ENCODE results near the gene SLC10A7. TPM values are rescaled to one million over a fixed set of nuclear protein-coding genes. Genes with fewer than 3 reads are reported as not detected.

SLC10A7 gene
- total RNA-seq, 4 donors from 2014 or later: 10.1 to 24.5 (median 11.7) TPM

DNA sequence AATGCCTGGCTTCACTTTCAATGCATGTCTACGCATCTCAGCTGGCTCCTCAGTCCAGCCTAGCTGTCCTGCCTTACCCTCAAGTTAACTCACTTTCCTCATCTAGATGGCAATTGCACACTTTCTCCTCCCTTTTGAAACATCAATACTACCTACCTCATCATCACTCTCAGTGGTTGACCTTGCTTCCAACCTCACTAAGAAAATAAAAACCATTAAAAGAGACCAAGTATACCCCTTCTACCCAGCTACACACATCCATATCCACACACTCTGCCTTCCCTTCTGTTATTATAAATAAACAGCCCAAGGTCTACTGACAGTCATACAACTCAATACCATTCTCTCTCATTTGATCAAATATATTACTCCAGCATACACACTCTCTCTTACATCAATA is 21.5 kb downstream of the SLC10A7 start:
- Histone ChIP-seq H3K9me3 (no peaks in the 10 kb centered on the region), H3K4me3 (no peak overlapping the region), H3K4me1 (peaks cover 9% of the 10 kb centered on the region), H3K27me3 (no peaks in the 10 kb centered on the region), H3K27ac (no peak overlapping the region), H3K36me3 (peaks cover 25% of the 10 kb centered on the region)
- 93% methylated on average over 1 of the region's 1 CpG for WGBS
- TF ChIP-seq, protein P1, sequence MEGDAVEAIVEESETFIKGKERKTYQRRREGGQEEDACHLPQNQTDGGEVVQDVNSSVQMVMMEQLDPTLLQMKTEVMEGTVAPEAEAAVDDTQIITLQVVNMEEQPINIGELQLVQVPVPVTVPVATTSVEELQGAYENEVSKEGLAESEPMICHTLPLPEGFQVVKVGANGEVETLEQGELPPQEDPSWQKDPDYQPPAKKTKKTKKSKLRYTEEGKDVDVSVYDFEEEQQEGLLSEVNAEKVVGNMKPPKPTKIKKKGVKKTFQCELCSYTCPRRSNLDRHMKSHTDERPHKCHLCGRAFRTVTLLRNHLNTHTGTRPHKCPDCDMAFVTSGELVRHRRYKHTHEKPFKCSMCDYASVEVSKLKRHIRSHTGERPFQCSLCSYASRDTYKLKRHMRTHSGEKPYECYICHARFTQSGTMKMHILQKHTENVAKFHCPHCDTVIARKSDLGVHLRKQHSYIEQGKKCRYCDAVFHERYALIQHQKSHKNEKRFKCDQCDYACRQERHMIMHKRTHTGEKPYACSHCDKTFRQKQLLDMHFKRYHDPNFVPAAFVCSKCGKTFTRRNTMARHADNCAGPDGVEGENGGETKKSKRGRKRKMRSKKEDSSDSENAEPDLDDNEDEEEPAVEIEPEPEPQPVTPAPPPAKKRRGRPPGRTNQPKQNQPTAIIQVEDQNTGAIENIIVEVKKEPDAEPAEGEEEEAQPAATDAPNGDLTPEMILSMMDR (IDR thresholded peaks at IDR 0.05): no peak
- no peak for TF ChIP-seq EP300 (IDR thresholded peaks at IDR 0.05)
- TF ChIP-seq POLR2A (IDR thresholded peaks at IDR 0.05): no peak
- TF ChIP-seq POLR2AphosphoS5 (IDR thresholded peaks at IDR 0.05): no peak
- no peak for DNase-seq (ENCODE audit: low spot score in 2 of 2)

GRCh38 chr4:146498291-146498690 is 23.4 kb downstream of the SLC10A7 start:
- no peaks in the 10 kb centered on the region for H3K9me3 ChIP-seq
- TF ChIP-seq EP300 (IDR thresholded peaks at IDR 0.05) (no peak), POLR2A (IDR thresholded peaks at IDR 0.05) (no peak), POLR2AphosphoS5 (IDR thresholded peaks at IDR 0.05) (no peak)
- TF ChIP-seq, protein P1 (IDR thresholded peaks at IDR 0.05): no peak
- H3K36me3 ChIP-seq: peaks cover 19% of the 10 kb centered on the region
- no peak for DNase-seq (ENCODE audit: low spot score in 2 of 2)
- peaks cover 10% of the 10 kb centered on the region for H3K4me1 ChIP-seq
- 98% methylated on average over 4 of the region's 4 CpGs for WGBS
- H3K27ac ChIP-seq: no peak overlapping the region
- H3K4me3 ChIP-seq: no peak overlapping the region
- no peaks in the 10 kb centered on the region for H3K27me3 ChIP-seq

DNA sequence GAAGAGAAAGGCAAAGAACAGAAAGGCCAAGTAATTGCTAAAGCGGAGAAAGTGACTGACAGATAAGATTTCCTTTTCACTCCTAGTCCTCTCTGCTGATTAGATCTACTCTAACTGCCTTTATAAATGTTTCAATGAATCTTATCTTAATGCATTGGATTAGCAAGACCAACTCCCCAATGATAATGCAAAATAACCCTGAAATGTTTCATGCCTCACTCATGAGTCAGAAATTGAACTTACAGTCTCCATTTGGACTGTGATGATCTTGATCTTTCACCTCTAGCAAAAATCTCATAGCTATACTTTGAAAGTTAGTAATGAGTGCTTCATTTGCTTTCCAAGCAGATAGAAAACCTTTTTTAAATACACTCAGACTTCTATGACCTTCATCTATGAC is 26.5 kb downstream of the SLC10A7 start:
- 77% methylated on average over 1 of the region's 1 CpG for WGBS
- H3K27ac ChIP-seq: no peak overlapping the region
- TF ChIP-seq EP300 (IDR thresholded peaks at IDR 0.05): no peak
- no peak for TF ChIP-seq POLR2AphosphoS5 (IDR thresholded peaks at IDR 0.05)
- no peak for TF ChIP-seq POLR2A (IDR thresholded peaks at IDR 0.05)
- TF ChIP-seq, protein P1 (IDR thresholded peaks at IDR 0.05): no peak
- no peaks in the 10 kb centered on the region for H3K9me3 ChIP-seq
- H3K4me1 ChIP-seq: peaks cover 10% of the 10 kb centered on the region
- no peak for DNase-seq (ENCODE audit: low spot score in 2 of 2)
- H3K36me3 ChIP-seq: no peaks in the 10 kb centered on the region
- no peaks in the 10 kb centered on the region for H3K27me3 ChIP-seq
- no peak overlapping the region for H3K4me3 ChIP-seq

- Histone ChIP-seq H3K27ac (no peak overlapping the region), H3K9me3 (no peaks in the 10 kb centered on the region), H3K27me3 (no peaks in the 10 kb centered on the region), H3K4me1 (peaks cover 10% of the 10 kb centered on the region), H3K4me3 (no peak overlapping the region), H3K36me3 (no peaks in the 10 kb centered on the region)
- TF ChIP-seq POLR2AphosphoS5 (IDR thresholded peaks at IDR 0.05) (no peak), EP300 (IDR thresholded peaks at IDR 0.05) (no peak), POLR2A (IDR thresholded peaks at IDR 0.05) (no peak)
- TF ChIP-seq, protein P1 (IDR thresholded peaks at IDR 0.05): no peak
- no peak for DNase-seq (ENCODE audit: low spot score in 2 of 2)
- WGBS: 89% methylated on average over 6 of the region's 6 CpGs
Measured at GRCh38 chr4:146494143-146494542, 27.6 kb downstream of the SLC10A7 start.

DNA sequence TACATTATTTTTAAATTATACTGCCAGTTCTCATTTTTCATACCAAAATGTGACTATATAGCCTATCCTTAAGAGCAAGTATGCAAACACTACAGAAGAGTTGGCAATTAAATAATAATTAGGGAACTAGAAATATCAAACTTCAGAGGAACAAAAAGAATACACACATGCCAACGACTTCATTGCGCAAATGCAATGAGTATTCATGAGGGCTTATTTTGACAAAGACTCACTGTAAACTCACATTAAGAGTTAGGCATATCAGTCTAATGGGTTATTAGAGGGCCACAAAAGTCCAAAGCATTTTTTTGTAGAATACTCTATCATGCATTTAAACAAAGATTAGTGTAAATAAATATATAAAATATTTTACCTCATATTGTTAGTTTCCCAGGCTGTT is 31.6 kb downstream of the SLC10A7 start:
- Histone ChIP-seq H3K4me1 (no peaks in the 10 kb centered on the region), H3K27me3 (no peaks in the 10 kb centered on the region), H3K36me3 (peaks cover 9% of the 10 kb centered on the region), H3K27ac (no peak overlapping the region), H3K4me3 (no peak overlapping the region), H3K9me3 (no peaks in the 10 kb centered on the region)
- no peak for TF ChIP-seq POLR2AphosphoS5 (IDR thresholded peaks at IDR 0.05)
- TF ChIP-seq EP300 (IDR thresholded peaks at IDR 0.05): no peak
- TF ChIP-seq, protein P1 (IDR thresholded peaks at IDR 0.05): no peak
- TF ChIP-seq POLR2A (IDR thresholded peaks at IDR 0.05): no peak
- WGBS: 81% methylated on average over 2 of the region's 2 CpGs
- no peak for DNase-seq (ENCODE audit: low spot score in 2 of 2)
